H9 (cell line): ENCODE data around the gene WASHC2A. TPM values are rescaled to one million over a fixed set of nuclear protein-coding genes. Genes with fewer than 3 reads are reported as not detected.
"Not testable (repeated sequence)": the region's sequence is repeated elsewhere in the genome, so short reads cannot be mapped to it uniquely, and the experiment has no call there.

Experiments
- DNase-seq: peaks from one replicate; pipeline ENCODE4 v3.0.0-alpha.2; 2017
- H2AFZ ChIP-seq: one replicate; pipeline ENCODE4 v1.6.1; 2013; ENCODE audit warnings: mild to moderate bottlenecking, low read length, control low read depth, moderate library complexity
- H2AK5ac ChIP-seq: 2 replicates; pipeline ENCODE4 v1.6.1; 2013; ENCODE audit warnings: low read length, control low read depth, mixed read lengths; ENCODE audit not compliant: insufficient read length
- H2BK120ac ChIP-seq: one replicate; pipeline ENCODE4 v1.6.1; 2013; ENCODE audit warnings: low read depth, mild to moderate bottlenecking, low read length, control low read depth, inconsistent platforms; ENCODE audit not compliant: poor library complexity, severe bottlenecking
- H2BK12ac ChIP-seq: 2 replicates; pipeline ENCODE4 v1.6.1; 2013; ENCODE audit warnings: low read length, control low read depth, mixed read lengths, low read depth; ENCODE audit not compliant: insufficient read length
- H2BK15ac ChIP-seq: 2 replicates; pipeline ENCODE4 v1.6.1; 2013; ENCODE audit warnings: low read depth, low read length, control low read depth
- H2BK20ac ChIP-seq: one replicate; pipeline ENCODE4 v1.6.1; 2013; ENCODE audit warnings: low read depth, mild to moderate bottlenecking, low read length, control low read depth, inconsistent platforms; ENCODE audit not compliant: poor library complexity, severe bottlenecking
- H2BK5ac ChIP-seq: 2 replicates; pipeline ENCODE4 v1.6.1; 2013; ENCODE audit warnings: low read length, control low read depth, mixed read lengths; ENCODE audit not compliant: insufficient read length
- H3K14ac ChIP-seq: 2 replicates; pipeline ENCODE4 v1.6.1; 2013; ENCODE audit warnings: low read length, control low read depth; ENCODE audit not compliant: insufficient read depth
- H3K18ac ChIP-seq: 2 replicates; pipeline ENCODE4 v1.6.1; 2013; ENCODE audit warnings: low read depth, mild to moderate bottlenecking, mixed read lengths, low read length, control low read depth; ENCODE audit not compliant: insufficient read length
- H3K23ac ChIP-seq: 2 replicates; pipeline ENCODE4 v1.6.1; 2013; ENCODE audit warnings: low read length, control low read depth, mixed read lengths, low read depth; ENCODE audit not compliant: insufficient read length
- H3K23me2 ChIP-seq: 2 replicates; pipeline ENCODE4 v1.6.1; 2013; ENCODE audit warnings: low read depth, mild to moderate bottlenecking, mixed read lengths, low read length, control low read depth; ENCODE audit not compliant: insufficient read length, poor library complexity, severe bottlenecking
- H3K27ac ChIP-seq: 2 replicates; pipeline ENCODE4 v1.5.1; 2013; ENCODE audit warnings: low read length, control low read depth, mixed read lengths, low read depth; ENCODE audit not compliant: insufficient read length
- H3K27me3 ChIP-seq: 2 replicates; pipeline ENCODE4 v1.6.1; 2013; ENCODE audit warnings: low read length, control low read depth, inconsistent platforms; ENCODE audit not compliant: insufficient read depth
- H3K4ac ChIP-seq: 2 replicates; pipeline ENCODE4 v1.6.1; 2013; ENCODE audit warnings: low read depth, mild to moderate bottlenecking, control low read depth, inconsistent platforms, low read length, moderate library complexity
- H3K4me1 ChIP-seq: 2 replicates; pipeline ENCODE4 v1.6.1; 2013; ENCODE audit warnings: low read length, control low read depth, inconsistent platforms; ENCODE audit not compliant: insufficient read depth
- H3K4me2 ChIP-seq: 2 replicates; pipeline ENCODE4 v1.6.1; 2013; ENCODE audit warnings: low read length, control low read depth, mixed read lengths; ENCODE audit not compliant: insufficient read length, insufficient read depth
- H3K56ac ChIP-seq: 2 replicates; pipeline ENCODE4 v1.6.1; 2013; ENCODE audit warnings: low read depth, mild to moderate bottlenecking, mixed read lengths, low read length, control low read depth; ENCODE audit not compliant: insufficient read length
- H3K79me1 ChIP-seq: 2 replicates; pipeline ENCODE4 v1.6.1; 2013; ENCODE audit warnings: low read depth, mild to moderate bottlenecking, moderate library complexity, low read length, control low read depth, inconsistent platforms; ENCODE audit not compliant: insufficient read depth, poor library complexity, severe bottlenecking
- H3K79me2 ChIP-seq: 2 replicates; pipeline ENCODE4 v1.6.1; 2013; ENCODE audit warnings: low read length, control low read depth, inconsistent platforms; ENCODE audit not compliant: insufficient read depth
- H3K9ac ChIP-seq: 2 replicates; pipeline ENCODE4 v1.6.1; 2013; ENCODE audit warnings: low read length, control low read depth, mixed read lengths; ENCODE audit not compliant: insufficient read length; ENCODE audit errors: extremely low read depth
- H3K9me3 ChIP-seq: one replicate; pipeline ENCODE4 v1.6.1; 2013; ENCODE audit warnings: low read depth, low read length, inconsistent platforms; ENCODE audit not compliant: control insufficient read depth
- H3T11ph ChIP-seq: one replicate; pipeline ENCODE4 v1.6.1; 2013; ENCODE audit warnings: mild to moderate bottlenecking, low read length, control low read depth, inconsistent platforms
- H4K20me1 ChIP-seq: one replicate; pipeline ENCODE4 v1.6.1; 2013; ENCODE audit not compliant: control insufficient read depth, insufficient read length, insufficient read depth
- H4K5ac ChIP-seq: 2 replicates; pipeline ENCODE4 v1.6.1; 2013; ENCODE audit warnings: low read depth, mild to moderate bottlenecking, mixed read lengths, low read length, control low read depth; ENCODE audit not compliant: insufficient read length
- H4K8ac ChIP-seq: replicated peaks from 2 replicates; pipeline ENCODE4 v1.6.1; 2013; ENCODE audit warnings: low read length, control low read depth, mixed read lengths, low read depth; ENCODE audit not compliant: insufficient read length
- H4K91ac ChIP-seq: 2 replicates; pipeline ENCODE4 v1.6.1; 2013; ENCODE audit warnings: low read depth, mild to moderate bottlenecking, moderate library complexity, mixed read lengths, low read length, control low read depth; ENCODE audit not compliant: insufficient read length
- H3K27ac Mint-ChIP-seq, 3 experiments: 2 replicates in 2 of 3; 3 replicates in 1 of 3; pipeline ENCODE4 v1.8.0; 2020 to 2021; ENCODE audit warnings: mixed read lengths in 3 of 3, mild to moderate bottlenecking in 1 of 3, moderate library complexity in 1 of 3
- H3K27me3 Mint-ChIP-seq: 2 replicates; pipeline ENCODE4 v1.8.0; 2021; ENCODE audit warnings: low read depth, mild to moderate bottlenecking, moderate library complexity, mixed read lengths
- H3K36me3 Mint-ChIP-seq, 3 experiments: 2 replicates in 2 of 3; 3 replicates in 1 of 3; pipeline ENCODE4 v1.8.0; 2020 to 2021; ENCODE audit warnings: low read depth in 3 of 3, mixed read lengths in 3 of 3; ENCODE audit not compliant: insufficient read depth in 1 of 3
- H3K4me1 Mint-ChIP-seq, 2 experiments: 2 replicates each; pipeline ENCODE4 v1.8.0; 2020; ENCODE audit warnings: mixed read lengths in 2 of 2
- H3K4me3 Mint-ChIP-seq, 2 experiments: 2 replicates in 1 of 2; 3 replicates in 1 of 2; pipeline ENCODE4 v1.8.0; 2020 to 2021; ENCODE audit warnings: mild to moderate bottlenecking in 2 of 2, mixed read lengths in 2 of 2, moderate library complexity in 1 of 2
- H3K9me3 Mint-ChIP-seq, 2 experiments: 2 replicates in 1 of 2; 3 replicates in 1 of 2; pipeline ENCODE4 v1.8.0; 2020; ENCODE audit warnings: mild to moderate bottlenecking in 2 of 2, mixed read lengths in 2 of 2, moderate library complexity in 1 of 2
- WGBS: extraction: QIAGEN DNeasy Blood & Tissue Kit; methylation state at CpG from one replicate; pipeline ENCODE4 v1.1.7; 2013; ENCODE audit warnings: missing lambda C conversion rate, low lambda C conversion rate, mixed read lengths; ENCODE audit not compliant: insufficient read length; ENCODE audit errors: extremely low coverage; 5-methylcytosine and 5-hydroxymethylcytosine counted together
- total RNA-seq: library from RNA; stranded (reverse); gene quantifications from 2 replicates; pipeline ENCODE4 v1.2.1, GENCODE V29; 2021

The WASHC2A gene
- total RNA-seq, 1 experiment from 2014 or later: 32.1 TPM

- H2BK120ac ChIP-seq, H3K23ac ChIP-seq, H3K79me1 ChIP-seq, H4K91ac ChIP-seq, H4K20me1 ChIP-seq, H3K4ac ChIP-seq, H3K27me3 ChIP-seq, DNase-seq, H3K36me3 Mint-ChIP-seq, H2BK20ac ChIP-seq, H4K5ac ChIP-seq, H3K9me3 Mint-ChIP-seq, H3K14ac ChIP-seq, H3K56ac ChIP-seq, H3K9me3 ChIP-seq, H3K4me2 ChIP-seq, H3K9ac ChIP-seq, H3K27ac Mint-ChIP-seq, H3K18ac ChIP-seq, H3K27ac ChIP-seq, H2BK5ac ChIP-seq, H2BK15ac ChIP-seq, H3K4me3 Mint-ChIP-seq, H3K4me1 Mint-ChIP-seq, H3K27me3 Mint-ChIP-seq, H2AK5ac ChIP-seq, H3K4me1 ChIP-seq, H4K8ac ChIP-seq, H3K23me2 ChIP-seq, H2AFZ ChIP-seq, H3T11ph ChIP-seq, H3K79me2 ChIP-seq, H2BK12ac ChIP-seq: not testable (repeated sequence)
- WGBS: no CpG with 5 or more reads among the region's 13 CpGs
Observed at GRCh38 chr10:50020451-50021024, 47.2 kb upstream of the WASHC2A start.
